ENCODE measurements around the gene SUMO3. TPM values are rescaled to one million over a fixed set of nuclear protein-coding genes. Genes with fewer than 3 reads are reported as not detected.

SUMO3 gene
- total and polyA plus RNA-seq, 2 experiments from 2014 or later = 89.8 to 95.9 TPM

GRCh38 chr21:44822484-44823178 lies 4.8 kb upstream of the SUMO3 start:
- Histone ChIP-seq H3K9me3 (ENCODE audit: low read depth) (no peaks in the 10 kb centered on the region), H3K27me3 (no peaks in the 10 kb centered on the region), H3K36me3 (no peaks in the 10 kb centered on the region), H3K27ac (no peak overlapping the region), H3K4me1 (ENCODE audit: low read depth) (no peaks in the 10 kb centered on the region), H3K4me3 (no peak overlapping the region)
- no peak for DNase-seq (ENCODE audit: low read depth in 1 of 2, low spot score in 1 of 2)
- TF ChIP-seq CTCF (IDR thresholded peaks at IDR 0.05; ENCODE audit: low read depth, low read length) = no peak

DNA sequence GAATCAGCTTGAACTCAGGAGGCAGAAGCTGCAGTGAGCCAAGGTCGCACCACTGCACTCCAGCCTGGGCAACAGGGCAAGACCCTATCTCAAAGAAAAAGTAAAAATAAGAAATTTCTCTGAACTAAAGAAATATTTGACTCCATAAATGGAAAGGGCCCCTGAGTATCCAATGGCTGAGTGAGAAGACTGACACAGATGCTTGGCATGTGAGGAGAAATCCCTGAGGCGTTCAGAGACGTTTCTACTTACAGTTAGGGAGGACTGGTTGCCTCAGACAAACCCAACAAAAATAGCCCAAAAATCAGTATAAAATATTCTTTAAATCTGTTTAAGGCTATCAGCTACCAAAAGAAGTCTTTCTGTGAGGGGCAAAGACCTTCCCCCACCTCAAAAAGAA lies 3.0 kb upstream of the SUMO3 start:
- H3K4me1 ChIP-seq (ENCODE audit: low read depth) = peaks cover 3% of the 10 kb centered on the region
- H3K27me3 ChIP-seq = no peaks in the 10 kb centered on the region
- no peak overlapping the region for H3K4me3 ChIP-seq
- TF ChIP-seq CTCF (IDR thresholded peaks at IDR 0.05; ENCODE audit: low read depth, low read length) = no peak
- no peaks in the 10 kb centered on the region for H3K36me3 ChIP-seq
- H3K27ac ChIP-seq = no peak overlapping the region
- DNase-seq (ENCODE audit: low read depth in 1 of 2, low spot score in 1 of 2) = no peak
- H3K9me3 ChIP-seq (ENCODE audit: low read depth) = no peaks in the 10 kb centered on the region

DNA sequence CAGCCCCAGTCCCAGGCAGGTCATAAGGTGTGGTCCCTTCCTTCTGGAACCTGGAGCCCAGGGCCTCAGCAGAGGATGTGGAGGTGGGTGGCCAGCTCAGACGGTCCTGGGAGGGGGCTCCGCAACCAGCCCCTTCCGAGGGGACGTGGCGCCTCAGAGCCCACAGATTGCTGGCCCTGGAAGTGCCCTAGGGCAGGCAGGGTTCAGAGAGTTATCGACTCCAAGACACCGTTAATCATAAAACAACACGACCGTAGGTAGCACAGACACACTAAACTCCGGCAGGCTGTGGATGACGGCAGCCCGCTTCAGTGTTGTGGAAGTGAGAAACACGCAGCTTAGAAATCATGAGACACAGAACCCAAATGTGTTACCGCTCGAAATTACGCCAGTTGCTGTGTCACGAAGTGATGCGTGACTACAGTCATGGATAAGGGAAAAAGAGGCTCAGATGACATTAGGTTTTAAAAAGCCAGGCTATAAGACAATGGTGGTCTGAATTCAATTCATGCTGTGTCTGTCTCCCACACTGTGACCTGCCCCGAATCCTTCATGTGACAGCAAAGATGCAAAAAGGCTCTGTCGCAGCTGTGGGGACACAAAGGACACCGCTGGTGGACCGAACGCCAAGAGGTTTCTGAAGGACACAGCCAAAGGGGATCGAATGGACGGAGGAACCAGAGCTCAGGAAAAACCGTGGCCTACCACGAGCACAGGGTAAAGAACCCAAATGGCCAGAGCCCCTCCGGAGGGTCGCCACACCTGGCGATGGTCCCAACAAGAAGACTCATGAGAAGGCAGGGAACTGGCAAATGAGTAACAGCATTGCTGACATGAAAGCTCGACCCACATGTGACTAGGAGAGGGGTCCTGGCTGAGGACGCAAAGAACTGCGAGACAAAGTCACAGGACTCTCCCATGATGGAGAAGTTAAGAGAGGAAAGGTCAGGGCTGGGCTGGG lies 1.7 kb upstream of the SUMO3 start:
- no peak for DNase-seq (ENCODE audit: low read depth in 1 of 2, low spot score in 1 of 2)
- H3K9me3 ChIP-seq (ENCODE audit: low read depth) = no peaks in the 10 kb centered on the region
- no peaks in the 10 kb centered on the region for H3K27me3 ChIP-seq
- H3K4me1 ChIP-seq (ENCODE audit: low read depth) = peaks cover 3% of the 10 kb centered on the region
- H3K4me3 ChIP-seq = no peak overlapping the region
- H3K36me3 ChIP-seq = no peaks in the 10 kb centered on the region
- H3K27ac ChIP-seq = no peak overlapping the region
- no peak for TF ChIP-seq CTCF (IDR thresholded peaks at IDR 0.05; ENCODE audit: low read depth, low read length)

DNA sequence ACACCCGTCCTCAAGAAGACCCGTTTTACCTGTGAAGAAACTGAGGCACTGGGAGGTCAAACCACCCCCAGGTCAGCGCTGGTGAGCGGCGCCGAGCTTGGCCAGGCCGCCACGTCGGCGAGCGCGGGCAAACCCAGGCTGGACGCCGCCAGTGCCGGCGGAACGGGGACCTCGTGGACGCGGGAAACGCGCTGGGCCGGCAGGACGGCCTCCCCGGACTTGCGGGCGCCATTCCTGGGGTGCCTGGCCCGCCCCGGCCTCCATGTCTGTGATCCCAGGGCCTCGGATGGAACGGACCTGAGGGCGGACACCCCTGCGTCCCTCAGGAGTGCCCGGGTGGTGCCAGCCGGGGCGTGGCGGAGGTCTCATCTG lies 764 bp upstream of the SUMO3 start:
- TF ChIP-seq CTCF (IDR thresholded peaks at IDR 0.05; ENCODE audit: low read depth, low read length) = no peak
- DNase-seq (ENCODE audit: low read depth in 1 of 2, low spot score in 1 of 2) = no peak
- Histone ChIP-seq H3K9me3 (ENCODE audit: low read depth) (no peaks in the 10 kb centered on the region), H3K27ac (no peak overlapping the region), H3K4me3 (peak overlapping the region; percentile 82), H3K4me1 (ENCODE audit: low read depth) (peaks cover 3% of the 10 kb centered on the region), H3K36me3 (no peaks in the 10 kb centered on the region), H3K27me3 (no peaks in the 10 kb centered on the region)

- TF ChIP-seq CTCF (IDR thresholded peaks at IDR 0.05; ENCODE audit: low read depth, low read length) = no peak
- H3K9me3 ChIP-seq (ENCODE audit: low read depth) = no peaks in the 10 kb centered on the region
- H3K36me3 ChIP-seq = no peaks in the 10 kb centered on the region
- H3K27ac ChIP-seq = no peak overlapping the region
- H3K27me3 ChIP-seq = no peaks in the 10 kb centered on the region
- peak overlapping the region; percentile 82 for H3K4me3 ChIP-seq
- H3K4me1 ChIP-seq (ENCODE audit: low read depth) = peaks cover 3% of the 10 kb centered on the region
- peak; percentile 91 to 93 for DNase-seq (ENCODE audit: low read depth in 1 of 2, low spot score in 1 of 2)
Measured at GRCh38 chr21:44817506-44817880, 369 bp downstream of the SUMO3 start.
